Left lobe of liver (tissue), 2 donors: ENCODE measurements around the gene SNX3. TPM values are rescaled to one million over a fixed set of nuclear protein-coding genes. Genes with fewer than 3 reads are reported as not detected.
A peak's percentile ranks its signal among the peaks of the same experiment; 100 is the strongest.
"Not testable (repeated sequence)": the region's sequence is repeated elsewhere in the genome, so short reads cannot be mapped to it uniquely, and the experiment has no call there.

ENCODE experiments used
- ATAC-seq: fragments of 200-7000 bp; cut with Tn5 transposase; one replicate; pipeline ENCODE4 v1.9.1; 2020; ENCODE audit warnings: mild to moderate bottlenecking, moderate library complexity
- DNase-seq: peaks from one replicate; pipeline ENCODE4 v3.0.0-alpha.2; 2020; ENCODE audit warnings: low spot score
- total RNA-seq: library from RNA; stranded (reverse); gene quantifications from one replicate; pipeline ENCODE4 v1.2.1, GENCODE V29; 2021
- donor health status: DM: no; HTN: no; CAD: no; lungs with moderate emphysema.
- donor health status: DM: no; HTN: yes; CAD: no.

The SNX3 gene
- total RNA-seq, 1 donor from 2014 or later = 62.3 TPM

DNA sequence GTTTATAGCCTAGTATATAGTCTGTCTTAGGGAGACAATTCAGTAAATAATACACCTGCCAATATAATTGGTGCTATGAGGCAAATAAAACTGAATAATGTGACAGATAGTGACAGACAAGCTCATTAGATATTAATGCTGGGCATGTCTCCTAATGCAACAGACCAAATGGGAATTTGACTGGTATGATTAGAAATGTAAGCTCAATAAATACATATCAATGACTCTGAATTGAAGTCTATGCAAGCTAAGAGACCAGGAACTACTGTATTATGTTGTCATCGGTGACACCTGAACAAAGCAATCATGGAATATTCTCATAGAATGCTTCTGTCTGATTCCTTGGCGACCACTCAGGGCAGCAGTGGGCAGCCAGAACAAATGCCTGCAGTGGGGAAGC, 2.5 kb upstream of the SNX3 start:
- no peak for ATAC-seq
- DNase-seq = no peak

DNA sequence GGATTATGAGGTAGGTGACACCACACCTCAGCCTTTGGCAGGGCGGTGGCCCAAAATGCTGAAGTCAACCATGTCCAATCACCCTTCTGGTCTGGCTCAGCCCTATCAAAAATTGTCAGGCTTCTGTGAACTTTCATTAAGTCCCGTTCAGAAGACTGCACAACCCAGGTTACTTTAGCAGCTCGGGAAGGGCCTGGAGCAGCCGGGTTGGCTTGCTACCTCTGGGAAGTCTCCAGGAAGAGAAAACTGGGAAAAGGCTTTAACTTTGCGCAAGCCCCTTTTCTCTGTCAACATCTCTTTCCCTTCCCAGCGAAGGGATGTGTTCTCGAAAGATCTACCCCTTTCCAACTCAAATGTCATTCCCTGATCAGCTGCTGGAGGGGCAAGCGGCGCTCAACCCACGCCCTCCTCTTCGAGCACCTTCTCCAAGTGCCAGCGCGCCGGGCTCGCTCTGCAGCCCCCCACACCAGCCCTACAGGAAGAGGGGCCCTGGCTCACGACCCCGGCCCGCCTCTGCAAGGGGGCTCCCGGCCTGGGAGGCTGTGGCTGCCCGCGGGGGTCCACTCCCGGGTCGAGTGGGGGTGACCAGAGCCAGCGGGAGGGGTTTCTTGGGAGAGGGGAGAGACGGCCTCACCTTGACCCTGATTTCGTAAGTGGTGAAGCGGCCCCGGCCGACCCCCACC, 573 bp downstream of the SNX3 start:
- ATAC-seq (peak; percentile 47), DNase-seq (no peak)

DNA sequence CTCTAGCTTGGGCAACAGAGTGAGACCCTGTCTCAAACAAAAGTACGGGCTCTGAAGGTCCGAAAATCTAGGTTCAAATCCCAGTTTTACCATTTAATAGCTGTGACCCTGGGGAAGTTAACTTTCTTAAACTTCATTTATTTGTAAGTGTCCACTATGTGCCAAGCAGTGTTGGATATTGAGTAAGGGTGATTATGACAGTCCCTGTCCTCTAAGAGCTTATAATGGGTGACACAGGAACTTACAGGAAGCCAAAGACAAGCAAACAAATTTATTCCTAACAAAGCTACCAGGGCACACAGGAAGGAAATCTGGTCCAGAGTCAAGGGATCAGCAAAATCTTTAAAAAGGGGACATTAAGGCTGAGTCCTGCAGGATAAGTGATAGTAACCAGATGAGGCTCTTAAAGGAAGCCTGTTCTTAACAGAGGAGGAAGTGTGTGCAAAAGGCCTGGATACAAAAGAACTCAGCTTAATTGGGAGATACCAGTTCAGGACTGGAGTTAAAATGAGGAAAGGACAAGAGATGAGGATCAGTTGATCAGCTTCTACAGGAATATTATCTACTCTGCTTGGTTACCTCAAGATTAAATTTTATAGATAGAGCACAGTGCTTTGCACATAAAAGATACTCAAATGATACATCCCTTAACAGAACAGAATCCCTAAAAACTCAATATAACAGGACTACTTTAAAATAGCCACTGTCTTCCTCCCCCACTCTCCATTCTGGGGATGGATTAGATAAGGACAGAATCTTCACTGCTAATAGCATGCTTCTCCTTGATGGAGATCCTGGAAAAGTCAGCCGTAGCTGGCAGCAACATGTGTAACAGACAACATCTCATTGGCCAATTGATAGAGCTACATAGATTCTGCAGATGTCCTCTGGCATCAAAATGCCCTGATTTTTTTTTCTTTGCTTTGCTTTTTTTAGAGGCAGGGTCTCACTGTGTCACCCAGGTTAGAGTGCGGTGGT, 6.1 kb downstream of the SNX3 start:
- DNase-seq (no peak), ATAC-seq (peak; percentile 43)

DNA sequence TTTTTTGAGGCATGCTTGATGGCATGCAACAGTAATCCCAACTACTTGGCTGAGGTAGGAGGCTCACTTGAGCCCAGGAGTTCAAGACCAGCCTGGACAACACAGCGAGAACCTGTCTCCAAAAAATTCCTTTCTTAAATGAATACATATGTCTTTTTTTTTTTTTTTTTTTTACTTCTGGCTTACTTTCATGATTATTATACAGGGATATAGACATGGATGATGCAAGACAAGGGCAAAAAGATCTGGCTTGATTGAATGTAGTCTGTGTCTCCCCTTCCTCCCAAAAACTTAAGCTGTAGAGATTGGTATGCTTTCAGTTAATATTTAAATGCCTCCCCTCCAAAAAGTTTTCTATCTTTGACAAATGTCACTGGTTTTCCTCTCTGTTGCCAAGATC, 7.6 kb downstream of the SNX3 start:
- ATAC-seq (no peak), DNase-seq (no peak)

DNA sequence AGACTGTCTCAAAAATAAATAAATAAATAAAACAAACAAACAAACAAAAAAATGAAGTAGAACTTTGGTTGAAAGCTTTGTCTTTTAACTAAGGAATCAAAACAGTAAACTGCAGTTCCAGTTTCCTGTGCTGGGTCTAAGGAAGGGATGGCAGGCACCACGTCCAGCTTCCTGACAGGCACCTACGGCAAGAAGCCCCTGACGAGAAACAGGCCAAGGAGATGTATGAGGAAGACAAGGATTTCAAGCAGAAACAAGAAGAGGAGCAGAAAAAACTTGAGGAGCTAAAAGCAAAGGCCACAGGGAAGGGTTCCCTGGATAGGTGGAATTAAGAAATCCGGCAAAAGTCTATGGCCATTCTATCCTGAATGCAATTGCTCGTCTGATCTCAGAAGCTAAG, 8.8 kb downstream of the SNX3 start:
- ATAC-seq (no peak), DNase-seq (no peak)

DNA sequence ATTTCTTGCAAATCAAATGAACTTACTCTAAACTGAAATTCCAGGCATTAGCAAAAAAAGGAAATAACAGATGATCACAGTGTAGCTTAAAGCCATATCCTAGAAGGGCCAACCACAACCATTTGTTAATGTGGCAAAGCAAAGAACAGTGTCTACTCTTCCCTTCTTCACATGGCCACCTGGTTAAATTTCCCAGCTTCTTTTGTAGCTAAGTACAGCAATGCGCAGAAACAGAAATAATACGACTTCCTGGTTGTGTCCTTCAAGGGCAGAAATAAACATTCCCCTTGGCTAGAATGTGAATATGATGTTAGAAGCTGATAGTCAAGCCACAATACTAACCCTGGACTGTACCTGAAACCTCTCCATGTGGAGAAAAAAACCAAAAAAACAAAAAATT, 9.6 kb downstream of the SNX3 start:
- DNase-seq (no peak), ATAC-seq (no peak)

DNA sequence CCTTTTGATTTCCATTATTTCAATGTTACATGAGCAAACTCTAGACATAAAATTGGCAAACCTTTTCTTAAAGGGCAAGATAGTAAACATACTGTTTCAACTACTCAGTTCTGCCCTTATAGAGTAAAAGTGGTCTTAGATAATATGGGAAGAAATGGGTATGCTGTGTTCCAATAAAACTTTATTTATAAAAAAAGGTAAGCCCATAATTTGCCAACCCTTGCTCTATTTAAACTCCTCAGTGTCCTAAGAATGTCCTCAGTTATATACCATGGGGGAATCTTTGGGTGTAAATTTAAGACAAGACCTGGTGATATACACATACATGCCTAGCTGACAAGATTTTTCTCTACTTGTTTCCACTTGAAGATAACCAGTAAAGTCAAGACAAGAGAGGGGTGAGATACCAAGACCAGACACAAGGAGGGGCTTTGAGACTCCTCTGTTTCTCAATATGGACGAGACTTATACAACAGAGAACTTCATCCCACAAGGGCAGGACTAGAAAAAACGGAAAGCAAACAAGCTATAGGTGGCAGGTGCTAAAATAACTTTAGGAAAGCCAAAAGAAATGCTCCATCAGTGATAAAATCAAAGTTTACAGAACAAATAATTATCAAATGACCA, 10.5 kb downstream of the SNX3 start:
- DNase-seq = no peak
- no peak for ATAC-seq

DNA sequence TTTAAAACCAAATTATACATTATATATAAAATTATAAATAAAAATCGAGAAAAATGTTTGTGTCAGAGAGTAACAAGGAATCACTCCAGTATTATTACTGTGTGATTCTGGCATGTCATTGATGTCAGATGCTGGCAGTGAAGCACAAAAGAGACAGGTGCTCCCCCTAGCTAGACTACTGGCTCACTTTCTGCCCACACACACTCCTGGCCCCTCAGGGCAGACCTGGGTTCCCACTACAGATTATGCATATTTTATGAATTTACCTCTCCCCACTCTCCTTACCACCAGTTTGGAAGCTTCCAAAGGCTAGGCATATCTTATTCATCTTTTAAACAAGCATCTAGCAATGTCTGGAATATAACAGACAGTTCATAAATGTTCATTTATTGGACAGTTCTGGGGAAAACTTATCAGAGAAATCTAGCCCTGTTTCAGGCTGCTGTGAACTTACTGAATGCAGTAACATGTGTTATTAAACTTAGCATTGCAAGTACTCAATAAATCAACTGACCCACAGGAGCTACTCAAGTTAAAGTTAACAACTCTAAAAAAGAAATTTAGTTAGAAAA, 12.8 kb downstream of the SNX3 start:
- DNase-seq = no peak
- ATAC-seq = no peak

DNA sequence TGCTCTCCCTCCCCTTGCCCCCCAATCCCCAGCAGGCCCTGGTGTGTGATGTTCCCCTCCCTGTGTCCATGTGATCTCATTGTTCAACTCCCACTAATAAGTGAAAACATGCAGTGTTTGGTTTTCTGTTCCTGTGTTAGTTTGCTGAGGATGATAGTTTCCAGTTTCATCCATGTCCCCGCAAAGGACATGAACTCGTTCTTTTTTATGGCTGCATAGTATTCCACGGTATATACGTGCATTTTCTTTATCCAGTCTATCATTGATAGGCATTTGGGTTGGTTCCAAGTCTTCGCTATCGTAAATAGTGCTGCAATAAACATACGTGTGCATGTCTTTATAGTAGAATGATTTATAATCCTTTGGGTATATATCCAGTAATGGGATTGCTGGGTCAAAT, 15.7 kb downstream of the SNX3 start:
- not testable (repeated sequence) for DNase-seq, ATAC-seq

DNA sequence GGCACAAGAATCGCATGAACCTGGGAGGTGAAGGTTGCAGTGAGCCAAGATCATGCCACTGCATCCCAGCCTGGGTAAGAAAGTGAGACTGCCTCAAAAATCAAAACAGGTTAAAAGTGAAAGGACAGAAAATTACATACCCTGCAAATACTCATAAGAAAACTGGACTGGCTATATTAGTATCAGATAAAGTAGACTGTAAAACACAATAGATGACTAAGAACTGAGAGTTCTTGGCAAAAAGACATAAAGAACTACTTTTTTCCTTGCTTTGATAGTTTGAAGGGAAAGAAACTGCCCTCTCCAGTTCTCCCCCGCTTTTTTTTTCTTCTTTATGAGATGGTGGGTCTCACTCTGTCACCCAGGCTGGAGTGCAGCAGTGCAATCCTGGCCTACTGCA, 17.0 kb downstream of the SNX3 start:
- DNase-seq = no peak

DNA sequence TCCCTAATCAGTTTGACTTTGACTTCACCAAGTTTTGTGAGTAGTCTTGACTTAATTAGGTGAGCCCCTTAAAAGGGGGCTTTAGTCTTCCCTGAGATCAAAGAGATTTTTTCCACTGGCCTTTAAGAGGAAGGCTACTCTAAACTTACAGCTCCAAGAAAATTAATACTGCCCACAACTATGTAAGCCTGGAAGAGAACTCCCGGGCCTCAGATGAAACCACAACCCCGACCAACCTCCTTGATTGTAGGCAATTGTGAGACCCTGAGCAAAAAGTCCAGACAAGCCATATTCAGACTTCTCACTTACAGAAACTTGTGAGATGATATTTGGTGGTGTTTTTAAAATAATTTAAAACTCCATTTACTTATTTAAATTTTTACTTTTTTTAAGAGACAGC, 18.1 kb downstream of the SNX3 start:
- DNase-seq (no peak), ATAC-seq (no peak)

More for the DNA sequence above, 17.0 kb downstream of the SNX3 start:
- no peak for ATAC-seq

DNA sequence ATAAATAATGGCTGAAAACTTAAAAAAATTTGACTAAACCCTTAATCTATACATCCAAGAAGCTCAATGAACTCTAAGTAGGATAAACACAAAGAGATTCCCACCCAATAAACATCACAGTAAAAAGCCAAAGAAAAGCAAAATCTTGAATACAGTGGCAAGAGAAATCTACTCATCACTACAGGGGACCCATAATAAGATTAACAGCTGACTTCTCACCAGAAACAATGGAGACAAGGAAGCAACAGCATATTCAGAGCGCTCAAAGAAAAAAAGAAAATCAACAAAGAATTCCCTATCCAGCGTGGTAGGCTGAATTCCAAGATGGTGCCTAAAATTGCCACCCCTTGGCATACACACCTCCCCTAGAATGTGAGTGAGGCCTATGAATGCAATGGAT, 18.6 kb downstream of the SNX3 start:
- DNase-seq (no peak), ATAC-seq (no peak)

DNA sequence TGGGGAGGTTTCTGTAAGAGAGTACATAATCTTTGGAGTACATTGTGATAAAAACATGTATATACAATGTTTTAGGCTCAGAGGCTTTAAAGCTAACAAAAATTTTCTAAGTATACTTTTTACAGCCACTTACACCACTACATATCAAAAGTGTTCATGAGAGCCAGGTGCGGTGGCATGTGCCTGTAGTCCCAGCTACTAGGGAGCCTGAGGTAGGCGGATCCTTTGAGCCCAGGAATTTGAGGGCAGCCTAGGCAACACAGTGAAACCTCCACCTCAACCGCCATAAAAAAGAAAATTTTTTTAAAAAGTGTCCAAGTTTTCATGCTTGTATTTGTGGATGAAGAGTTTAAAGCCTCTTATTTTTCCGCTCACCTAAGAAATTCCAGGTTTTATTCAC, 22.5 kb downstream of the SNX3 start:
- ATAC-seq (no peak), DNase-seq (no peak)

DNA sequence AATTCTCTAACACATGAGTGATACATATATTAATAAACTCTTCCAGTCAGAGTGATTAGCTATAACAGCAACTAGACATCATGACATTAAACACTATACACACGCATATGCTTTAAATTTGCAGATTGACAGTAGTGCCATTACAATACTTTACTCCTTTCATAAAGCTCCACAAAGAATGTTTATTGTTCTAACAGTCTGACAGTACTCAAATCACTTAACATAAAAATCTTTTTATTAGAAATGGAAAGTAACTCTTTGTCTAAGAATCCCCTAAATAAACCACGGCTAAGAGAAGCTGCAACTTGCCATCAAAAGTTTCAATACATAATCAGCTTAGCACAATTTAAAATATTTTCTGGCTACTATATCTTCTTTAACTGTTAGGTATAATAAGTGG, 24.0 kb downstream of the SNX3 start:
- DNase-seq (no peak), ATAC-seq (no peak)

DNA sequence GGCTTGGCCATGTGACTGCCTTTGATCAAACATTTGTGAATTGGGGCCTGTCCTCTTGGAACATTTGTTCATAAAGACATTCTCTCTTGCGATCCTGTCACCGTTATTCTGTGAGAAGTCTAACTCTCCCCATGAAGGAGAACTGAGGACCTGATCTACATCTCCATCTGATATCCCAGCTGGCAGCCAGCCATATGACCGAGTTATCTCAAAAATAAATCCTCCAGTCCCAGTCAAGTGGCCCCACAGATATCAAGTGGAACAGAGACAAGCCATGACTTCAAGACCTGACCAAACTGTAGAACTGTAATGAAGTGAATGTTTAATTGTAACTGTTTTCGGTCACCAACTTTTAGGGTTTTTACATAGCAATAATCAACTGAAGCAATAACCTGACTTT, 25.7 kb downstream of the SNX3 start:
- ATAC-seq = no peak
- DNase-seq = no peak

DNA sequence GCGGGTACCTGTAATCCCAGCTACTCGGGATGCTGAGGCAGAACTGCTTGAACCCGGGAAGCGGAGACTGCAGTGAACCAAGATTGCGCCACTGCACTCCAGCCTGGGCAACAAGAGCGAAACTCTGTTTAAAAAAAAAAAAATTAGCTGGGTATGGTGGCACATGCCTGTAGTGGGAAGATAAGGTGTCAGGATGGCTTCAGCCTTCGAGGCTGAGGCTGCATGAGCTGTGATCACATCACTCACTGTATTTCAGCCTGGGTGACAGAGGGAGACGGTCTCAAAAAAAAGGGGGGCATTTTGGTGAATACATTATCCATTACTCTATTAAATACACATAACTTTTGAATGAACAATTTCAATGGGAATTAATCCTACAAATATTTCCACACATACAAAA, 32.4 kb downstream of the SNX3 start:
- no peak for DNase-seq

DNA sequence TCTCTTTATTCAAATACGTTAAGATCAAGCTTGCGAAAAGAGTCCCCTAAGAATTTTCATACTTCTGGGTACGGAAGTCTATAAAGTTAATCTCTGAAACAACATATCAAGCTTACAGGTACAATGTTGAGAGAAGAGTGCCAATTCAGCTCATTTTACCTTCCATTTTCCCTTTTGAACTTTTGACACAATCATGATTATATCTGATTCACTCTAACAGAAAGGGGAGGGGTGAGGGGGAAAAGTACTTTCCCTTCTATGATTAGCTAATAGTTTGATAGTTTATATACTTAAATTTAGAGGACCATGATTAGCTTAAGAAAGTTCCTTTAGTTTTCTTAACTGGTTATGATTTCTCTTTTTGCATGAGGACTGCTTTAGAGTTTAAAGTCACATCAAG, 33.5 kb downstream of the SNX3 start:
- ATAC-seq (peak; percentile 51), DNase-seq (no peak)

More for the DNA sequence above, 32.4 kb downstream of the SNX3 start:
- no peak for ATAC-seq

DNA sequence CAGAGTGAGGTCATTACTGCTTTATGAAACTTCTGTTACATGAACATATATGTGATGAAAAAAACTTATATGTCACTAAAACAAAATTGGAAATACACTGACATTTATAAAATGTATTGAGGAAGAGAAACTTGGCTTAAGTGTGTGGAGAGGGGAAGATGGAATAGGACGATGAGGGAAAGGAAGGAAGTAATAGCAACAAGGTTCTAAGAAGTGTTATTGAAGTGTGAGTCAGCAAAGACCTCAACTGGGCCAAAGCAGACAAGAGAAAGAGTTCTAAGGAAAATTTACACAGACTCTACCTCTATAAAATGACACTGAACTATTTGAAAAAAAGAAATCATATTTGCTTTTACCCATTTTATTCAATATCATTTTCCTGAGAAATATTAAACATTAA, 38.3 kb downstream of the SNX3 start:
- ATAC-seq = no peak
- DNase-seq = no peak

DNA sequence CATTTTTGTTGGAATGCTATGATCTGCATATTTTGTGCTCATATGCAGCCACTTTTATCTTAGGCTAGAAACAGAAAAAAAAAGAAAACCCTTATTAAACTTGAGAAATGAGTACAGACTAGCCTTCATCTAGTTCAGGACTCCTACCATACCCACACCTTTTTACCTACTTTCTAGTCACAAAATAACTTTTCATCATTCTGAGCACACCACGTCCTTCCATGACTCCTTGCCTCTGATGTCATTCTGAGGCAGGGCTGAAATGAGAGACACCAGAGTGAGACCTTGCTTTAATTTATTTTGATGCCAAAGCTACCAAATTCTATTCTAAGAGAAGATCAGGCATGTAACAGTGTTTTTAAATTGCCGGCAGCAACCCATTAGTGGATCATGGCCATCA, 38.8 kb downstream of the SNX3 start:
- ATAC-seq (no peak), DNase-seq (no peak)

DNA sequence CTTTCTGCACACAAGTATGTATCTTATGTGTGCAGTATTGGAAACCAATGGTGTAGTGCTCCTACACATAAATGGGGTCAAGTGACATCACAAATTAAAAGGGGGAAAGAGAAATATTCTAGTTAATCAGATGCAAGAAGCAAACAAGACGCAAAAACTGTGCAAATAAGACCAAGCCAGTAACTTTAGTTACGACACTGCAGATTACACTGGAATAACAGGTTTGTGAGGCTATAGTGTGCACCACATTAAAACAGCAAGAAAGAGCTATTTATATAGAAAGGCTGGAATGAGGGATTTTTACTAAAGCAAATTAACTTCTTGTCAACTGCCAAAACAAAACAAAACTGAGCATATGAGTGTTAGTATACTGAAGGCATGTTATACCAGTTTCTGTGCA, 49.2 kb downstream of the SNX3 start:
- no peak for DNase-seq
- no peak for ATAC-seq

DNA sequence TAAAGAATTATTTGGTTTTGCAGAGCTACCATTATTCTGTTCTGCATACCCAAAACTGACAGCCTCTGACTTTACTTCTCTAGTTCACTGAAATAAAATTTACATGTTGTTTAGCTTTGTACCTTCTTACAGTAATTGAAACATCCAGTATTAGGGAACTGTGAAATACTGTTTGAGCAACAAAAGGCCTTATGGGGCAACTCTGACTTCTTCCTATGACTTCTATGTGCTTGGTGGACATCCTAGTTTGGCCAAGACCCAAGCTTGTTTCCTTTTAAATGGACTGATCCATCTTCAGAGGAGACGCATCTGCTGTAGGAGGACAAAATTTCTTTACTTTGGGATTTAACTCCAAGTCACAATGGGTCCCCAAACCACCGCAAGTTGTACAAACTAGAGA, 50.3 kb downstream of the SNX3 start:
- no peak for DNase-seq
- no peak for ATAC-seq
